ENCODE data around the gene ARHGAP9. TPM values are rescaled to one million over a fixed set of nuclear protein-coding genes. Genes with fewer than 3 reads are reported as not detected.
A peak's percentile ranks its signal among the peaks of the same experiment; 100 is the strongest.
"Not testable (repeated sequence)": the region's sequence is repeated elsewhere in the genome, so short reads cannot be mapped to it uniquely, and the experiment has no call there.

ARHGAP9 gene
- total RNA-seq, 1 donor from 2014 or later, result 26.5 TPM

- DNase-seq (ENCODE audit: low spot score), result not testable (repeated sequence)
These were observed 15.5 kb upstream of the ARHGAP9 start for GRCh38 chr12:57495051-57495701.

- no peak for DNase-seq (ENCODE audit: low spot score)
These were observed 12.0 kb upstream of the ARHGAP9 start for GRCh38 chr12:57491393-57492280.

- DNase-seq (ENCODE audit: low spot score), result no peak
These were observed 10.5 kb upstream of the ARHGAP9 start for GRCh38 chr12:57490126-57490525.

- DNase-seq (ENCODE audit: low spot score), result no peak
These were observed 9.5 kb upstream of the ARHGAP9 start for GRCh38 chr12:57489157-57489641.

GRCh38 chr12:57488402-57489156 is 8.9 kb upstream of the ARHGAP9 start:
- no peak for DNase-seq (ENCODE audit: low spot score)

- DNase-seq (ENCODE audit: low spot score), result peak; percentile 96
These were observed 8.1 kb upstream of the ARHGAP9 start, which contains the start of gene MARS1 for GRCh38 chr12:57487597-57488401. MARS1 (plus strand) TSS chr12:57488068; CDS start chr12:57488091, 23 bp downstream.

- no peak for DNase-seq (ENCODE audit: low spot score)
These were observed 7.5 kb upstream of the ARHGAP9 start for GRCh38 chr12:57487055-57487596.

- DNase-seq (ENCODE audit: low spot score), result no peak
These were observed 6.0 kb upstream of the ARHGAP9 start for GRCh38 chr12:57485695-57486094.

GRCh38 chr12:57483466-57483865 is 3.8 kb upstream of the ARHGAP9 start:
- no peak for DNase-seq (ENCODE audit: low spot score)

GRCh38 chr12:57481671-57482070 is 2.0 kb upstream of the ARHGAP9 start:
- no peak for DNase-seq (ENCODE audit: low spot score)

- no peak for DNase-seq (ENCODE audit: low spot score)
These were observed 657 bp downstream of the ARHGAP9 start for GRCh38 chr12:57479043-57479375.

GRCh38 chr12:57477710-57478681 is 1.7 kb downstream of the ARHGAP9 start:
- no peak for DNase-seq (ENCODE audit: low spot score)

- no peak for DNase-seq (ENCODE audit: low spot score)
These were observed 2.5 kb downstream of the ARHGAP9 start for GRCh38 chr12:57476993-57477709.

GRCh38 chr12:57476162-57476992 is 3.3 kb downstream of the ARHGAP9 start:
- DNase-seq (ENCODE audit: low spot score), result no peak

GRCh38 chr12:57475271-57476161 is 4.2 kb downstream of the ARHGAP9 start:
- DNase-seq (ENCODE audit: low spot score), result no peak

- no peak for DNase-seq (ENCODE audit: low spot score)
These were observed 4.8 kb downstream of the ARHGAP9 start for GRCh38 chr12:57474862-57475261.

GRCh38 chr12:57474430-57474829 is 5.2 kb downstream of the ARHGAP9 start:
- no peak for DNase-seq (ENCODE audit: low spot score)
